Hepatic stellate cell (primary cell): ENCODE data around the gene SLCO1C1.
"Not testable (repeated sequence)": the region's sequence is repeated elsewhere in the genome, so short reads cannot be mapped to it uniquely, and the experiment has no call there.

ENCODE experiments used
- DNase-seq: peaks from one replicate; pipeline ENCODE4 v3.0.0; 2011; ENCODE audit warnings: low spot score

Gene SLCO1C1, protein sequence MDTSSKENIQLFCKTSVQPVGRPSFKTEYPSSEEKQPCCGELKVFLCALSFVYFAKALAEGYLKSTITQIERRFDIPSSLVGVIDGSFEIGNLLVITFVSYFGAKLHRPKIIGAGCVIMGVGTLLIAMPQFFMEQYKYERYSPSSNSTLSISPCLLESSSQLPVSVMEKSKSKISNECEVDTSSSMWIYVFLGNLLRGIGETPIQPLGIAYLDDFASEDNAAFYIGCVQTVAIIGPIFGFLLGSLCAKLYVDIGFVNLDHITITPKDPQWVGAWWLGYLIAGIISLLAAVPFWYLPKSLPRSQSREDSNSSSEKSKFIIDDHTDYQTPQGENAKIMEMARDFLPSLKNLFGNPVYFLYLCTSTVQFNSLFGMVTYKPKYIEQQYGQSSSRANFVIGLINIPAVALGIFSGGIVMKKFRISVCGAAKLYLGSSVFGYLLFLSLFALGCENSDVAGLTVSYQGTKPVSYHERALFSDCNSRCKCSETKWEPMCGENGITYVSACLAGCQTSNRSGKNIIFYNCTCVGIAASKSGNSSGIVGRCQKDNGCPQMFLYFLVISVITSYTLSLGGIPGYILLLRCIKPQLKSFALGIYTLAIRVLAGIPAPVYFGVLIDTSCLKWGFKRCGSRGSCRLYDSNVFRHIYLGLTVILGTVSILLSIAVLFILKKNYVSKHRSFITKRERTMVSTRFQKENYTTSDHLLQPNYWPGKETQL

GRCh38 chr12:20695232-20695631, at the start of gene SLCO1C1:
SLCO1C1 (plus strand) TSS chr12:20695332; CDS start chr12:20699577, 4,245 bp downstream.
- DNase-seq, result no peak

- DNase-seq, result peak; percentile 31
These were observed 48.8 kb upstream of the SLCO1C1 start for GRCh38 chr12:20646239-20646827.

DNA sequence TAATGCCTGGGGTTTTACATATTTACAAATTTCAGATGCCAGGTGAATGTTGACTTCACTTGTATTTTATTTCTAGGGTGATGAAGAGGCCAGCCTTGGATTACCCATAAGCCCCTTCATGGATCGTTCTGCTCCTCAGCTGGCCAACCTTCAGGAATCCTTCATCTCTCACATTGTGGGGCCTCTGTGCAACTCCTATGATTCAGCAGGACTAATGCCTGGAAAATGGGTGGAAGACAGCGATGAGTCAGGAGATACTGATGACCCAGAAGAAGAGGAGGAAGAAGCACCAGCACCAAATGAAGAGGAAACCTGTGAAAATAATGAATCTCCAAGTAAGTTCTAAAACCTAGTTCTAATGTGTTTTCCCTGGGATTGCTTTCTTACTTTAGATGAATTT, 41.3 kb upstream of the SLCO1C1 start:
- no peak for DNase-seq

GRCh38 chr12:20656600-20656999, 38.5 kb upstream of the SLCO1C1 start:
- no peak for DNase-seq

DNA sequence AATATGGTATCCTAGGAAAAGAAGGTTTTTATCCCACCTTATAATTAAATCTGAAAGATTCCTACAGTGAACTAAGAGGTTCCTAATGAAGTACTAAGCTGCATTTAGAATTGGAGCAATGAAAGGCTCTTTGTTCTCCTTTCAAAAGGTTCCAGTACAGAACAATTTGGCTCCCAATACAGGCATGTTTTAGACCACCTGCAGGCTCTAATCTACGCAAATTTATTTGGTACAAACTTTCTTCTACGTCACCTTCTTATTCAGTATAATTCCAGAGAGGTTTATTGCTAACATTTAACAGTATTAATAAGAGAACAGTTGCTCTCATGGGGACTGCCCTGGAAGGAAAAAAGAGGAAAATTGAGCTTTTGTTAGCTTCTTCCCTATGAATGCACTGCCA, 37.6 kb upstream of the SLCO1C1 start:
- no peak for DNase-seq

GRCh38 chr12:20681334-20681733, 13.8 kb upstream of the SLCO1C1 start:
- no peak for DNase-seq

- DNase-seq, result no peak
These were observed 1.2 kb downstream of the SLCO1C1 start for GRCh38 chr12:20696181-20696905.

DNA sequence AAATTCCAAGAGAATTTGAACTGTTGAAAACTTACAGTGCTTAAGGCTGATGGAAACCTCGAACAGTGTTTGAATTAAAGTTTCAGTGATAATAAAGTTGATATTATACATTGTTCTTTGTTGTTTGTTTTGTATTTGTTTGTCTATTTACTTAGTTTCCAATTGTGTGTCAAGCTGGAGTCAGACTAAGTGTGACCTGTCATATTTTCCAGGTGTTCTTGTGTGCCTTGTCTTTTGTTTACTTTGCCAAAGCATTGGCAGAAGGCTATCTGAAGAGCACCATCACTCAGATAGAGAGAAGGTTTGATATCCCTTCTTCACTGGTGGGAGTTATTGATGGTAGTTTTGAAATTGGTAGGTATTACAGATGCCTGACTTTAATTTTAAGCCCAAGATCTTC, 6.0 kb downstream of the SLCO1C1 start:
- no peak for DNase-seq

DNA sequence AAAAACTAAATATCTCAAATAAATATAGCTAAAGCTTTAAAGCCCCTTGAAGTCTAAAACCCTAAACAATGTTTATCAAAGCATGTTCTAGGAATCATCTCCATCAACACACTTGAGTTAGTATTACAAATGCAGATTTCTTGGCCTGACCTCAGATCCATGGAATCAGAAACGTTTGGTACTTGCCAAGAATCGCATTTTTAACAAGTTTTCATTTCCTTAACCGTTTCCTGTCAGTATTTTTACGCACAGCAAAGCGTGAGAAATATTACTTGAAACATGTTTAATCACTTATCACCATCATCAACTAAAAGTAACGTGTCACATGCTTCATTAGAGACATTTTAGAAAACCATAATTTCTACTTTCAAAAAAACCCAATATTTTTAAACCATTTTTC, 9.7 kb downstream of the SLCO1C1 start:
- DNase-seq, result no peak

DNA sequence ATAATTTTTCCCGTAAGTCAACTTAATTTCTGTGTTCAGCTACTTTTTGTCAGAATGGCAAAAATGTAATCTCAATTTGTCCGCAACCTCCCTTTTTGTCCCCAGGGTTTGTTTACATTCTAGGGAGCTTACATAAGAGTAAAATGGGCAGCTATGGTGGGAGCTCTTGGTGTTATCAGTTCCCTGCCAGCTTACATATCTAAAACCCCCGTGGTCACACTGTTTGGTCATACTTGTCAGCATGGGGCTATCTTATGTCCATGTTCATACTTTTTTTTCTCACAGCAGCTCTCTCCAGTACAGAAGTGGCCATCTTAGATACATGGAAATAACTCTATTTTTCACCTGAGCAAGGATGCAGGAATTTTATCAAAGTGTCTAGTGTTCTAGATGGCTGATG, 16.7 kb downstream of the SLCO1C1 start:
- DNase-seq, result no peak

DNA sequence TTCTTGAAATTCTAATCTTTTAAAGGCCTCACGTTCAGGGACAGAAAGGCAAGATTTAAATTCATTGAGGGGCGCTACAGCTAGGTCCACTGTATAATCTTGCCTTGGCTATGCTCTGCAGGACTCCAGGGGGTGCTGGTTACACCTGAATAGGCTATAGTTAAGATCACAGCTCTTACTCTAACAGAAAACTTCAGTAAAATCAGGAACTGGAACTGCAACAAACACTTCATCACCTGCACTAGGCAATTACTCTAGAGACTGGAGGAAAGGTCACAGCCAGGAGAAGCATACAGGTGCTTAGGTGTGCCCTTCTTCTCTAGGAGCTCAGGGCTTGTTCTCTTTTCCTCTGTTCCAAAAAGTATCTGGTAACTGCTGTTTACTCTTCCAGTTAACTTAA, 20.9 kb downstream of the SLCO1C1 start:
- DNase-seq, result no peak

GRCh38 chr12:20716985-20717384, 21.9 kb downstream of the SLCO1C1 start:
- DNase-seq, result no peak

- DNase-seq, result no peak
These were observed 23.2 kb downstream of the SLCO1C1 start for GRCh38 chr12:20718294-20718693.

DNA sequence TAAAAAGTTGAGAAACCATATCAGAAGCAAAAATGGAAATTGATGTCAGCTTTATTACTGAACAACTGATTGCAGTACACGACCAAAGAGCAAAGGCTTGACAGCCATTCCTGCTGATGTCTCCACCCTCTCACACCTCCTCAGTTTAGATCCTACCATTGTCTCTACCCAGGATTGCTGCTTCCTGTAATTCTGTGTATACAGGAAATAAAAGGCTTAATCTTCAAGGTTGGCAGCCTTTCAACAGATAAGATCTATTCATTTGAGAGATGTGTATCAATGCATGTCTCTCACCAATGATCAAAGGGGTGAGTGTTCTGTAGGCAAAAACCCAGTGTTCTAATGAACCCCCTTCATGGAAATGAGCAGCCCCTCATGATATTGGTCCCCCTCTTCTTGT, 27.0 kb downstream of the SLCO1C1 start:
- no peak for DNase-seq

- no peak for DNase-seq
These were observed 36.1 kb downstream of the SLCO1C1 start for GRCh38 chr12:20731274-20731673.

GRCh38 chr12:20740972-20741371, 45.8 kb downstream of the SLCO1C1 start:
- no peak for DNase-seq

DNA sequence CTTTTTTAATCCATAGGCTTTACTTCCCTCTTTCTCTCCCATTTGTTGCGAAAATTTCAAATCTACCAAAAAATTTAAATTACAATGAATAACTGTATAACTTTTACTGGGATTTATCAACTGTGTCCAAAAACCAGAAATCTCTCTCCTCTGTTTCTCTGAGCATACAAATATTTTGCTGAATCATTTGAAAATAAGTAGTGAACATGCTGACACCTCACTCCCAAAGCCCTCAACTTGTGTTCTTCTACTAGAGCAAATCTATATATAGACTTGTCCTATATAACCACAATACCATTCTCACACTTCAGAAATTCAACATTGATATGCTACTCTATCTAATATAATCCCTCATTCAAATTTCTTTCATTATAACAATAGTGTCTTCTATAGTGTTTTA, 53.1 kb downstream of the SLCO1C1 start:
- DNase-seq, result no peak

GRCh38 chr12:20751046-20751445, 55.9 kb downstream of the SLCO1C1 start:
- no peak for DNase-seq

- DNase-seq, result no peak
These were observed 82.3 kb downstream of the SLCO1C1 start for GRCh38 chr12:20777420-20777819.

GRCh38 chr12:20778969-20779368, 83.8 kb downstream of the SLCO1C1 start:
- DNase-seq, result no peak

DNA sequence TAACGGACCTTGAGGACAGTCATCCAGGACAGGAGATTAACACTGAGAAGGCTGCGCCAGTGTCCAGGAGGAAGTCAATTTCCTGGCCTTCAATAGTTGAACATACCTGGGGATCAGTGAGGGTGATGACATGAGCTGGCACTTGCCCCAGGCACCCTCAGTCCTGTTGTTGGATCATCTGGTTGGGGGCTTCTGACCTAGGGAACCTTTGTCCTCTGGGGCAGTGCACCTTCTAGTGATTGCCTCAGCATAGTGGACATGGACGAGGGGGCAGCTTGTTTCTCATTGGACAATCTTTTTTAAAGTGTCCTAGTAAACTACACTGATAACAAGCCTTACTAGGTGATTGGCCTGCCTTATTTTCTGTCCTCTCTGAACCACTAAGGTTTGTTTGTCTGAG, 84.8 kb downstream of the SLCO1C1 start:
- DNase-seq, result not testable (repeated sequence)

DNA sequence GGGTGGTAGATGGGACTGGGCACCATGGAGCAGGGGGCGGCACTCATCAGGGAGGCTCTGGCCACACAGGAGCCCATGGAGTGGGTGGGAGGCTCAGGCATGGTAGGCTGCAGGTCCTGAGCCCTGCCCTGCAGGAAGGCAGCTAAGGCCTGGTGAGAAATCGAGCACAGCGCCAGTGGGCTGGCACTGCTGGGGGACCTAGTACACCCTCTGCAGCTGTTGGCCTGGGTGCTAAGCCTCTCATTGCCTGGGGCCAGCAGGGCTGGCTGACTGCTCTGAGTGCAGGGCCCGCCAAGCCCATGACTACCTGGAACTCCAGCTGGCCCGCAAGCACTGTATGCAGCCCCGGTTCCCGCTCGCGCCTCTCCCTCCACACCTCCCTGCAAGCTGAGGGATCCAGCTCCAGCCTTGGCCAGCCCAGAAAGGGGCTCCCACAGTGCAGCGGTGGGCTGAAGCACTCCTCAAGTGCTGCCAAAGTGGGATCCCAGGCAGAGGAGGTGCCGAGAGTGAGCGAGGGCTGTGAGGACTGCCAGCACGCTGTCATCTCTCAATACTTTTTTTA, 88.7 kb downstream of the SLCO1C1 start:
- not testable (repeated sequence) for DNase-seq
